GM19467 (cell line): ENCODE measurements around the gene ABL1.

ENCODE experiments used
- ATAC-seq: cut with Tn5 transposase; IDR thresholded peaks from one replicate; pipeline ENCODE4 v1.9.1; 2021; ENCODE audit warnings: mild to moderate bottlenecking, moderate library complexity; ENCODE audit not compliant: unreplicated experiment

The ABL1 gene

GRCh38 chr9:130824643-130825350, 10.3 kb upstream of the ABL1 start:
- no peak for ATAC-seq

GRCh38 chr9:130825351-130825651, 9.8 kb upstream of the ABL1 start:
- ATAC-seq, result no peak

- ATAC-seq, result no peak
These were observed 9.2 kb upstream of the ABL1 start for GRCh38 chr9:130825809-130826208.

GRCh38 chr9:130829762-130830161, 5.3 kb upstream of the ABL1 start:
- no peak for ATAC-seq

- ATAC-seq, result no peak
These were observed 4.8 kb upstream of the ABL1 start for GRCh38 chr9:130830231-130830760.

- no peak for ATAC-seq
These were observed 4.0 kb upstream of the ABL1 start for GRCh38 chr9:130831077-130831476.

- ATAC-seq, result no peak
These were observed 1.7 kb upstream of the ABL1 start for GRCh38 chr9:130833031-130833990.

- no peak for ATAC-seq
These were observed 616 bp downstream of the ABL1 start for GRCh38 chr9:130835441-130836298.

GRCh38 chr9:130837002-130837511, 2.0 kb downstream of the ABL1 start:
- no peak for ATAC-seq

- no peak for ATAC-seq
These were observed 2.6 kb downstream of the ABL1 start for GRCh38 chr9:130837643-130838042.

- ATAC-seq, result no peak
These were observed 4.4 kb downstream of the ABL1 start for GRCh38 chr9:130839132-130840111.

GRCh38 chr9:130842545-130842944, 7.5 kb downstream of the ABL1 start:
- ATAC-seq, result no peak

- no peak for ATAC-seq
These were observed 8.2 kb downstream of the ABL1 start for GRCh38 chr9:130843049-130843908.

- no peak for ATAC-seq
These were observed 9.0 kb downstream of the ABL1 start for GRCh38 chr9:130844044-130844451.

GRCh38 chr9:130845254-130845653, 10.2 kb downstream of the ABL1 start:
- no peak for ATAC-seq

- ATAC-seq, result no peak
These were observed 10.9 kb downstream of the ABL1 start for GRCh38 chr9:130845901-130846481.

- no peak for ATAC-seq
These were observed 11.6 kb downstream of the ABL1 start for GRCh38 chr9:130846487-130847305.
